Stimulated activated CD4-positive, alpha-beta T cell treated with anti-CD3 and anti-CD28 coated beads, Interleukin-2, amount 100 ng/mL, for 24 hours (primary cell): ENCODE data around the gene GRAMD4.
A peak's percentile ranks its signal among the peaks of the same experiment; 100 is the strongest.

Experiments
- DNase-seq, 2 donors: peaks; one replicate each; pipeline ENCODE4 v3.0.0-alpha.2; 2020

The GRAMD4 gene

DNA sequence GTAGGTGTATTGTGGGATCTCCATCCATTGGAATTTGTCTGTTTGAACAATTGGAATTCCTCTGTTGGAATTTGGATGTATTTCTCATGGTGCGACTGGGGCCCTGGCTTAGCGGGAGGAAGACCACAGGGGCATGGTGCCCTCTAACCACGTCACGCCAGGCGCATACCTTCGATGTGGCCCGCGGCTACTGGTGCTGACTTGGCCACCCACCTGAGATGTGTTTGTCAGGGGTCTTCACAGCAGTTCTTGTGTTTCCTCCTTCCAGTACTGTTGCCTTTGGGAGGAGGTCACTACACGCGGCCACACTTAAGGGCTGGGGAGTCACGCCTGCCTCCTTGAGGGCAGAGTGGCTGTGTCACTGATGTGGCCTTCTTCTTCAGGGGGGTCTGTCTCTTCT is 36.6 kb upstream of the GRAMD4 start:
- no peak for DNase-seq

DNA sequence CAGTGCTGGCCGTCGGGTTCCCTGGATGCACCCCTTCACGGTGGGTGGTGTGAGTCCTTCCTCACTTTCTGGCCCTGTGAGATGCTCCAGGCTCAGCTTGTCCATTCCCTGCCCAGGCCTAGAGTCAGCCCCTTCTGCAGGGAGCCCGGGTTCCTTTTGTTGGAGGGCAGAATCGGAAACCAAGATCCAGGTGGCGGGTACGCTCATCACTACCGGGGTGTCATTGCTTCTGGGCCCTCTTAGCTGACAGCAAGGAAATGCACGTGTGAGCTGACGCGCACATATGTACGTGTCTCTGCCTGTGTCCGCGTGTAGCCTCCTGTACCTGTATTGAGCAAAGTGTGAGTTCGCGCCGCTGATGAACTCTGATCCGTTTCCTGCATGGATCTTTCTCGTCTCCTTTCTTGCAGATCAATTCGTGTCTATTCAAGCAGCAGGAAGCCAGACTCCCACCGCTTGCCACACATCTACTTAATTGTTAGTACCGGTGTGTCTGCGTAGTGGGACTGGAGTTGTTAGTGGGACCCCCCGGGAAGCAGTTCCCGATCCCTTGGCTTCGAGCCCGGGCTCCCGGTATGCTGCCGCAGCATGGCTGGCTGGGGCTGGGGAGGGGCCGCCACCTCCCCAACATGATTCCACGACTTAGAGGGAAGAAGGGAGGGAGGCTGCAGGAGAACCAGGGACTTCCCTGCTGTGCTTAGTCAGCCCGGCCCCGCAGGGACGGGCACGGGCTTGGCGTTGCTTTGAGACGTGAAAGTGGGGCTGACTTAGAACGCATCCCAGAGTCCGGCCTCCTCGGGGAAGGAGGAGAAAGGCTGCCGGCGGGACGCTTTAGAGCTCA is 35.9 kb upstream of the GRAMD4 start:
- no peak for DNase-seq

GRCh38 chr22:46585340-46586122 is 34.7 kb upstream of the GRAMD4 start:
- no peak for DNase-seq

GRCh38 chr22:46586123-46586519 is 34.1 kb upstream of the GRAMD4 start:
- DNase-seq = no peak

DNA sequence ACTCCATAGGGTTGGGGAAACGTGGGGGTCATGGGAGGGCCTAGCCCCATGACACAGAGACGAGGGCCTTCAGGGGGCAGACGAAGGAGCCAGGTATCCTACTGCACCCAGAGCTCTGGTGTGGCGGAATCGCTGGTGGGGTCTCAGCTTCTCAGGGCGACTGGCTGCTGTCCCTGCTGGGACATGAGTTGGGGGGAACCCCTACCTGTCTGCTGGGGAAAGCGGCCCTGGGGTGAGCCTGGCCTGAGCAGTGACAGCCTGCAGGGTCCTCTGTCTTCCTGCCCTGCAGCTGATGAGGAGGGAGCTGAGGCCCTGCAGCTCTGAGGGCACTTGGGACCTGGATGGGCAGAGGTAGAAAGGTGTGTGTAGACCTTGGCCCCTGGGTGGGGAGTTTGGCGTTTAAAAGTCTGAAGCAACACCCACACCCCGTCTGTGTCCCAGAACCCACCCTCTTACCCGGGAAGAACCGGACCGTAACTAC is 33.6 kb upstream of the GRAMD4 start:
- no peak for DNase-seq

GRCh38 chr22:46587061-46587460 is 33.1 kb upstream of the GRAMD4 start:
- no peak for DNase-seq

DNA sequence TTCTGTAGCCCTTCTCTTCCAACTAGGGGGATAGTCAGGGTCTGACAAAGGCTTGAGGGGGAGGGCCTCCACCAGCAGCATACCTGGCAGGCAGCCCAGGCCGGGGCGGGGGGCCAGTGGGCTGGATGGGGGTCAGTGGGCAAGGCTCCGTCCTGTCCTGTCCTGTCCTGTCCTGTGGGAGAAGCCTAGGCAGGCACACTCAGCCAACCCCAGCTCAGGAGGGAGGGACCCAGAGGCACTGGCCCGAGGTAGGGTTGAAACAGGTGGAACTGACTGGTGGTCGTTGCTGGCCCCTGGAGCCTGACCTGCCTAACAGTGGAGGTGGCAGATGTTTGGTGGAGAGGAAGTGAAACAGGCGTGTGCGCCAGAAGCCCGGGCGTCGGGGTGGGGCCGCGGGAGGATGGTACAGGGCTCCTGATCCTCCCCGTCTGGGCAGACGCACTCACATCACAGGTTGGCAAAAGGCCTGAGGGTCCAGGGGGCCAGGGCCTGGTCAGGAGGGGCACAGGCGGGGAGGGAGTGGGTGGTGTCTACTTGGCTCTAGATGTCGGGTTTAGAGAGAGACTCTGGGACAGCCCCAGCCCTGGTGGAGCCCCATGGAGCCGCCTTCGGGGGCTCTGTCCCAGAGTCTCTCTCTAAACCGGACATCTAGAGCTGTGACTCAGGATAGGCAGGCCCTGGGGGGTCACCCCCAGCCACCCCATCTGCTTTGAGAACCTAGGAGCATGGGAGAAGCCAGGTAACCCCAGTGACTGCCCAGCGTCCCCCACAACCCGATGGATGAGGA is 32.5 kb upstream of the GRAMD4 start:
- DNase-seq = no peak

GRCh38 chr22:46588279-46589140 is 31.7 kb upstream of the GRAMD4 start:
- no peak for DNase-seq

DNA sequence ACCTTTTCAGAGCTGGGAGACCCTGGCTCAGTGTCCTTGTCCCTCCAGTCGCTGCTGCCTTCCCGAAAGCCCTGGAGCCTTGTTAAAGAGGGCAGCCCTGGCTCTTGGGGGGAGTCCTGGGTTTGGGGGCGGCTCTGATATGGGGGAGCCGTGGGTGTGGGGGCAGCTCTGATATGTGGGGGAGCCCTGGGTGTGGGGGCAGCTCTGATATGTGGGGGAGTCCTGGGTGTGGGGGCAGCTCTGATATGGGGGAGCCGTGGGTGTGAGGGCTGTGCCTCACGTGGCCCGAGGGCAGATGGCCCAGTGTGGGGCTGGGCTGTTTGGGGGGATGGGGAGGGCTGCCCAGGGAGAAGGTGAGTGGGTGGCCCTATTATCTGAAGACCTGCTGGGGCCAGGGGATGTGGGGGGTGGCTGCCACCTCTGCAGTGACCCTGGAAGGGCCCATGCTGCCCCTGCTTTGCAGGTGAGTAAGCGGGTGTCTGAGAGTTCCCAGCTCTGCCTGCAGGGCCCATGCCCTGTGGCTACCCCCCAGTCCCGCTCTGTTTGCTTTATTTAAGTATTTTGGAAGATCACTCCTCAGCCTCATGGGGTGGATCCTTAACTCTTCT is 30.9 kb upstream of the GRAMD4 start:
- DNase-seq = no peak

DNA sequence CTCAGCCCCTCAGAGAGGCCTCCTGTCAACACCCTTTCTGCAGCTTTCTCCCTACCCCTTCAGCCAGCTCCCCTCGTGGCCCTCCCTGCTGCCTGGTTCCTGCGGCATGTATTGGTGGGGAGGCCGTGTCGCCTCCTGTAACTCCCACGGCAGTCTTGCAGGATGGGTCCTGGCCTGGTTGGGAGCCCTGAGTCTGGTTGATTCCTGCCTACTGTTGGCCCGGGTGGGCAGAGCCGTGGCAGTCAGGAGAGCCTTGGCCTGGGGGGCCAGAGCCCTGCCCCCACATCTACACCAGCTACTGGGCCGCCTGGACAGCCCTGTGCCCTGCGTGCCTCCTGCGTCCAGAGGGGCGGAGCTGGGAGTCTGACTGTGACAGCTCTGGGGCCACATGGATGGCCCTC is 30.3 kb upstream of the GRAMD4 start:
- DNase-seq = no peak

- DNase-seq = no peak
Observed at GRCh38 chr22:46590334-46590733, 29.9 kb upstream of the GRAMD4 start.

DNA sequence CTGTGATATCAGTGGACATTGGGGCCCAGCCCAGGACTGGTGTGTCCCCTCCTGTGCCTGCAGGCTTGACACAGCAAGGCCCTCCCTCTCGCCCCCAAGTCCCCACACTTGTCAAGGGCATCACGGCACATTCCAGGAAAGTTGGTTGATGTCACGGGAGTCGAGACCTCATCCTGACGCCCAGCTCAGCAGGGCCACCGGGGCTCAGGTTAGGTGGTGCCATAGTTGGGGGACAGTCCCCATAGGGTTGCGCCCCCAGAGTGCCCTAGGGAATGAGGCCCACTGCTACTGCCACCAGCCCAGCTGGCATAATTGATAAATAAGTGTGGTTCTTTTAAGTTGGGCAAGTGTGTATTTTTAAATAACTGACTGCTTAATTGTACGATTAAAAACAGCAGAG is 28.3 kb upstream of the GRAMD4 start:
- DNase-seq = no peak

DNA sequence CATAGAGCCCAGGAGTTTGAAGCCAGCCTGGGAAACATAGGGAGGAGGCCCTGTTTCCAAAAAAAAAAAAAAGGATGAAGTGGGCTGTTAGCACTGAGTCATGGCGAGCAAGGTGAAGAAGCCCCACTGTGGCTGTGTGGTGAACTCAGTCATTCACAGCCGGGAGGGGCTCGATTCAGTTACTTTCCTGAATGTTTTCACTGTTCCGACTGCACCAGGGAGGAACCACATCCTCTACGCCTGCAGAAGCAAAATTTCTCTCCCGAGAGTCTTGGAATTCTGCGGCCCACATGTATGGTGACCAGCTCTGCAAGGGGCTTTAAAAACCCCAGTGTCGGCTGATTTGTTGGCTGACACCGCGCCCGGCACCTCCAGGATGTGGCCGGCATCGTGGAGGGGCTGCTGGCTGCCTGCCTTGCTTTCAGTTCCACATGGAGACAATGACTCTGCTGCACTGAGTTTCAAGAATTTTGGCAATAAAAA is 27.8 kb upstream of the GRAMD4 start:
- DNase-seq = peak; percentile 43 to 69

- no peak for DNase-seq
Observed at GRCh38 chr22:46593211-46593681, 26.9 kb upstream of the GRAMD4 start.

DNA sequence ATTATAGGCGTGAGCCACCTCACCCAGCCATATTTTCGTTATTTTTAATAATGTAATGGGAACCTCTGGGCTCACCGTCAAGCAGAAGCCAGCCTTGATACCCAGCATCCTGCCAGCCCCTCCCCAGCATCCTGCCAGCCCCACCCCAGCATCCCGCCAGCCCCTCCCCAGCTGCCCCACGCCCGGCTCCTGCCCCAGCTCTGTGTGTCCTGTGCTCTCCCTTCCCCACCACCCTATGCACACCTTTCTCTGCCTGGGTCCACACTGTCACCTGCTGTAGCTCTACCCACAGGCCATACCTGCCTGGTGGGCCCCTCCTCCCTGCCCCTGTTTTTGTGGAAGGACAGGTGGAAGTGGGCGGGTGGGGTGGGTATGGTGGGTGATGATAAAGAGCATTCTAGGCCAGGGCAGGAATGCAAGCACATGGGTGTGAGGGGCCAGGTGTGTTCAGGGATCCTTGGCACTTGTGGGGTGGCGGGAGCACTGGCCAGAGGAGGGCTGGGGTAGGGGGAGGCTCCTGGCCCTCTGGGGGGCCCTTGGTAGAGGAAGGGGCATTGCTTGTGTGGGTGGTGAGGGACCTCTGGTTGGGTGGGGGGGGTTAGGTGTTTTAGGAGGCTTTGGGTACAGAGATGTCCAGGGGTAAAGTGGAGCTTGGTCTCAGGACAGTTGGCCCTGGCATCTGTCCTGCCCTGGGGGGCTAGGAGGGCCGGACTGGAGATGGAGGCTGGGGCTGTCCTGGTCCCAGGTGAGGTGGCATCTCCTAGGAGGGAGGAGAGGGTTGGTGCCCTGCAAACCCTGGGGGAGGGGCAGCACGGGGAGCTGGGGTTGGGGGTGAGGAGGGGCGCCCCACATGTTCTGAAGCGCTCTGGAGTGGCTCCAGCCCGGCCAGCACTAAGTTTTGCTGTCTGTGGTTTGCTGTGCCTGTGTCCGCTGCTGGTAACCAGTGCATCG is 25.9 kb upstream of the GRAMD4 start:
- no peak for DNase-seq

GRCh38 chr22:46594947-46595298 is 25.3 kb upstream of the GRAMD4 start:
- DNase-seq = no peak

DNA sequence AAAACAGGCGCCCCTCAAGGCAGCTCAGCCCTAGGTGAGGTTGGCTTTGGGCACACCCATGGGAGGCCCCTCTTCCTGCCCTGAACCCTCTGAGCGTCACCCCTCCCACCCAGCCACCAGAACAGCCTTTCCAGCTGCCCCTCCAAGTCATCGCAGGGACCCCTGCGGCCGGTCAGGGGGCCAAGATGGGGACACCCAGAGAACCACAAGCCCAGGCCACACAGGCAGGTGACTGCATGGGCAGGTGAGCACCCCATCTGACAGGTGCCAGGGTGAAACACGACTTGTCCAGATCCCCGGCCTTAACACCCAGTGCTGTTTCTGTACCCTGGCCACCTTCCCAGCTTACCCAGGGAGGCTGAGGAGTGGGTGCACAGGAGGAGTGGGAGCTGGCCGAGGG is 24.6 kb upstream of the GRAMD4 start:
- no peak for DNase-seq

- DNase-seq = no peak
Observed at GRCh38 chr22:46596032-46596441, 24.1 kb upstream of the GRAMD4 start.

DNA sequence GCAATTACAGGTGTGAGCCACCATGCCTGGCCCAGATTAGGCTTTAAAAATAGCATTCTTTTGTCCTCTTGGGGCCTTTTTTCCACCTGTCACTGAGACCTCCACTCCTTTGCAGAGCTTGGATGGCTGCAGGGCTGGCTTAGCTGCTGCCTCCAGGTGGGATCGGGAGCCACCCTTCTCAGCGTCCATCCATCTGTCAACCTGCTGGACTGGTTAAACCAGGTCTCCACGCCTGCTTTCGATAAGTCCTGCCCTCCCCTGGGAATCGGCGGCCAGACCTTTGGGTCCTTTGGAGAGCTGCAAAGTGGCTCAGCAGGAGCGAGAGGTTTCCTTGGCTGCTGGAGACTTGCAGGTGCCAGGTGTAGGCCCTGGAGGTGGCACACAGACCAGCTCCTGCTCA is 23.4 kb upstream of the GRAMD4 start:
- DNase-seq = no peak

- DNase-seq = no peak
Observed at GRCh38 chr22:46598224-46598623, 22.0 kb upstream of the GRAMD4 start.
